Measurements from ENCODE around the gene NSUN7.

- TF ChIP-seq POLR2AphosphoS5 (IDR thresholded peaks at IDR 0.05), result no peak
- TF ChIP-seq, protein P1, sequence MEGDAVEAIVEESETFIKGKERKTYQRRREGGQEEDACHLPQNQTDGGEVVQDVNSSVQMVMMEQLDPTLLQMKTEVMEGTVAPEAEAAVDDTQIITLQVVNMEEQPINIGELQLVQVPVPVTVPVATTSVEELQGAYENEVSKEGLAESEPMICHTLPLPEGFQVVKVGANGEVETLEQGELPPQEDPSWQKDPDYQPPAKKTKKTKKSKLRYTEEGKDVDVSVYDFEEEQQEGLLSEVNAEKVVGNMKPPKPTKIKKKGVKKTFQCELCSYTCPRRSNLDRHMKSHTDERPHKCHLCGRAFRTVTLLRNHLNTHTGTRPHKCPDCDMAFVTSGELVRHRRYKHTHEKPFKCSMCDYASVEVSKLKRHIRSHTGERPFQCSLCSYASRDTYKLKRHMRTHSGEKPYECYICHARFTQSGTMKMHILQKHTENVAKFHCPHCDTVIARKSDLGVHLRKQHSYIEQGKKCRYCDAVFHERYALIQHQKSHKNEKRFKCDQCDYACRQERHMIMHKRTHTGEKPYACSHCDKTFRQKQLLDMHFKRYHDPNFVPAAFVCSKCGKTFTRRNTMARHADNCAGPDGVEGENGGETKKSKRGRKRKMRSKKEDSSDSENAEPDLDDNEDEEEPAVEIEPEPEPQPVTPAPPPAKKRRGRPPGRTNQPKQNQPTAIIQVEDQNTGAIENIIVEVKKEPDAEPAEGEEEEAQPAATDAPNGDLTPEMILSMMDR (IDR thresholded peaks at IDR 0.05 in 8 of 11, conservative IDR thresholded peaks at IDR 0.05 in 3 of 11), result no peak
Observed at GRCh38 chr4:40704073-40704472, 45.7 kb upstream of the NSUN7 start.

Data from spleen (tissue), 7 donors.